ENCODE results near the gene RABEP2. TPM values are rescaled to one million over a fixed set of nuclear protein-coding genes. Genes with fewer than 3 reads are reported as not detected.

Gene RABEP2
- total and polyA plus RNA-seq, 9 of the 15 experiments (the other 6 are each of a cell fraction or from before 2014, with no cell fraction given), result 0.15 to 13.4 (median 3.5) TPM

DNA sequence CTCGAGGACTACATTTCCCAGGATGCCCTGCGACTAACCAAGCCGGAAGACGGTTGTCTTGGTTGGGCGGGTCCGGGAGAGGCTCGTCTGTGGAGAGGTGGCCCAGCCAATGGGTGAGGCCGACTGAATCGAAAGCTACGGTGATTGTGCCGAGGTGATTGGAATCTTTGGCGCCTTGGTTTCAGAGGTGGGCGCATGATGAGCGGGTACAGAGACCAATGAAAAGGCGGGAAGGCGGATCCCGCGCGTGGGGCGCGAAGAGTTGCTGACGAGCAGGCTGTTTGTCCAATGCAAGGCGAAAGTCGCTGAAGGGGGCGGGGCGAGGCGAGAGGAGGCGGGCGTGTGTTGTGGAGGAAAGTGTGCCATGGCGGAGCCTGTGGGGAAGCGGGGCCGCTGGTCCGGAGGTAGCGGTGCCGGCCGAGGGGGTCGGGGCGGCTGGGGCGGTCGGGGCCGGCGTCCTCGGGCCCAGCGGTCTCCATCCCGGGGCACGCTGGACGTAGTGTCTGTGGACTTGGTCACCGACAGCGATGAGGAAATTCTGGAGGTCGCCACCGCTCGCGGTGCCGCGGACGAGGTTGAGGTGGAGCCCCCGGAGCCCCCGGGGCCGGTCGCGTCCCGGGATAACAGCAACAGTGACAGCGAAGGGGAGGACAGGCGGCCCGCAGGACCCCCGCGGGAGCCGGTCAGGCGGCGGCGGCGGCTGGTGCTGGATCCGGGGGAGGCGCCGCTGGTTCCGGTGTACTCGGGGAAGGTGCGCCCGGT lies 25.8 kb upstream of the RABEP2 start, which contains the start of gene NFATC2IP (continued):
- TF ChIP-seq, protein P1, sequence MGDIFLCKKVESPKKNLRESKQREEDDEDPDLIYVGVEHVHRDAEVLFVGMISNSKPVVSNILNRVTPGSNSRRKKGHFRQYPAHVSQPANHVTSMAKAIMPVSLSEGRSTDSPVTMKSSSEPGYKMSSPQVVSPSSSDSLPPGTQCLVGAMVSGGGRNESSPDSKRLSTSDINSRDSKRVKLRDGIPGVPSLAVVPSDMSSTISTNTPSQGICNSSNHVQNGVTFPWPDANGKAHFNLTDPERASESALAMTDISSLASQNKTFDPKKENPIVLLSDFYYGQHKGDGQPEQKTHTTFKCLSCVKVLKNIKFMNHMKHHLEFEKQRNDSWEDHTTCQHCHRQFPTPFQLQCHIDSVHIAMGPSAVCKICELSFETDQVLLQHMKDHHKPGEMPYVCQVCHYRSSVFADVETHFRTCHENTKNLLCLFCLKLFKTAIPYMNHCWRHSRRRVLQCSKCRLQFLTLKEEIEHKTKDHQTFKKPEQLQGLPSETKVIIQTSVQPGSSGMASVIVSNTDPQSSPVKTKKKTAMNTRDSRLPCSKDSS (IDR thresholded peaks at IDR 0.05; ENCODE audit: low read depth, partially characterized antibody), result no peak
- TF ChIP-seq, protein P2, sequence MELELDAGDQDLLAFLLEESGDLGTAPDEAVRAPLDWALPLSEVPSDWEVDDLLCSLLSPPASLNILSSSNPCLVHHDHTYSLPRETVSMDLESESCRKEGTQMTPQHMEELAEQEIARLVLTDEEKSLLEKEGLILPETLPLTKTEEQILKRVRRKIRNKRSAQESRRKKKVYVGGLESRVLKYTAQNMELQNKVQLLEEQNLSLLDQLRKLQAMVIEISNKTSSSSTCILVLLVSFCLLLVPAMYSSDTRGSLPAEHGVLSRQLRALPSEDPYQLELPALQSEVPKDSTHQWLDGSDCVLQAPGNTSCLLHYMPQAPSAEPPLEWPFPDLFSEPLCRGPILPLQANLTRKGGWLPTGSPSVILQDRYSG (tag; conservative IDR thresholded peaks at IDR 0.05; ENCODE audit: low read depth), result no peak
- TF ChIP-seq TBL1XR1 (IDR thresholded peaks at IDR 0.05; ENCODE audit: low read length in 2 of 2), result no peak
- TF ChIP-seq, protein P3, sequence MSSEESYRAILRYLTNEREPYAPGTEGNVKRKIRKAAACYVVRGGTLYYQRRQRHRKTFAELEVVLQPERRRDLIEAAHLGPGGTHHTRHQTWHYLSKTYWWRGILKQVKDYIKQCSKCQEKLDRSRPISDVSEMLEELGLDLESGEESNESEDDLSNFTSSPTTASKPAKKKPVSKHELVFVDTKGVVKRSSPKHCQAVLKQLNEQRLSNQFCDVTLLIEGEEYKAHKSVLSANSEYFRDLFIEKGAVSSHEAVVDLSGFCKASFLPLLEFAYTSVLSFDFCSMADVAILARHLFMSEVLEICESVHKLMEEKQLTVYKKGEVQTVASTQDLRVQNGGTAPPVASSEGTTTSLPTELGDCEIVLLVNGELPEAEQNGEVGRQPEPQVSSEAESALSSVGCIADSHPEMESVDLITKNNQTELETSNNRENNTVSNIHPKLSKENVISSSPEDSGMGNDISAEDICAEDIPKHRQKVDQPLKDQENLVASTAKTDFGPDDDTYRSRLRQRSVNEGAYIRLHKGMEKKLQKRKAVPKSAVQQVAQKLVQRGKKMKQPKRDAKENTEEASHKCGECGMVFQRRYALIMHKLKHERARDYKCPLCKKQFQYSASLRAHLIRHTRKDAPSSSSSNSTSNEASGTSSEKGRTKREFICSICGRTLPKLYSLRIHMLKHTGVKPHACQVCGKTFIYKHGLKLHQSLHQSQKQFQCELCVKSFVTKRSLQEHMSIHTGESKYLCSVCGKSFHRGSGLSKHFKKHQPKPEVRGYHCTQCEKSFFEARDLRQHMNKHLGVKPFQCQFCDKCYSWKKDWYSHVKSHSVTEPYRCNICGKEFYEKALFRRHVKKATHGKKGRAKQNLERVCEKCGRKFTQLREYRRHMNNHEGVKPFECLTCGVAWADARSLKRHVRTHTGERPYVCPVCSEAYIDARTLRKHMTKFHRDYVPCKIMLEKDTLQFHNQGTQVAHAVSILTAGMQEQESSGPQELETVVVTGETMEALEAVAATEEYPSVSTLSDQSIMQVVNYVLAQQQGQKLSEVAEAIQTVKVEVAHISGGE (CRISPR knock-in tag; IDR thresholded peaks at IDR 0.05), result peak; percentile 51 to 83 (median 67); a peak in 3 of 6 replicates
- TF ChIP-seq, protein P4, sequence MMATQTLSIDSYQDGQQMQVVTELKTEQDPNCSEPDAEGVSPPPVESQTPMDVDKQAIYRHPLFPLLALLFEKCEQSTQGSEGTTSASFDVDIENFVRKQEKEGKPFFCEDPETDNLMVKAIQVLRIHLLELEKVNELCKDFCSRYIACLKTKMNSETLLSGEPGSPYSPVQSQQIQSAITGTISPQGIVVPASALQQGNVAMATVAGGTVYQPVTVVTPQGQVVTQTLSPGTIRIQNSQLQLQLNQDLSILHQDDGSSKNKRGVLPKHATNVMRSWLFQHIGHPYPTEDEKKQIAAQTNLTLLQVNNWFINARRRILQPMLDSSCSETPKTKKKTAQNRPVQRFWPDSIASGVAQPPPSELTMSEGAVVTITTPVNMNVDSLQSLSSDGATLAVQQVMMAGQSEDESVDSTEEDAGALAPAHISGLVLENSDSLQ (IDR thresholded peaks at IDR 0.05), result peak; percentile 100
- peak; percentile 88 for TF ChIP-seq NFYB (IDR thresholded peaks at IDR 0.05; ENCODE audit: extremely low read depth, insufficient read length)
- TF ChIP-seq PHF8 (IDR thresholded peaks at IDR 0.05; ENCODE audit: borderline replicate concordance, low read length), result peak; percentile 66; the same call in 1 of the 2 replicates
- TF ChIP-seq, protein P5, sequence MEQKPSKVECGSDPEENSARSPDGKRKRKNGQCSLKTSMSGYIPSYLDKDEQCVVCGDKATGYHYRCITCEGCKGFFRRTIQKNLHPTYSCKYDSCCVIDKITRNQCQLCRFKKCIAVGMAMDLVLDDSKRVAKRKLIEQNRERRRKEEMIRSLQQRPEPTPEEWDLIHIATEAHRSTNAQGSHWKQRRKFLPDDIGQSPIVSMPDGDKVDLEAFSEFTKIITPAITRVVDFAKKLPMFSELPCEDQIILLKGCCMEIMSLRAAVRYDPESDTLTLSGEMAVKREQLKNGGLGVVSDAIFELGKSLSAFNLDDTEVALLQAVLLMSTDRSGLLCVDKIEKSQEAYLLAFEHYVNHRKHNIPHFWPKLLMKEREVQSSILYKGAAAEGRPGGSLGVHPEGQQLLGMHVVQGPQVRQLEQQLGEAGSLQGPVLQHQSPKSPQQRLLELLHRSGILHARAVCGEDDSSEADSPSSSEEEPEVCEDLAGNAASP (IDR thresholded peaks at IDR 0.05), result no peak
- no peak for TF ChIP-seq SNIP1 (IDR thresholded peaks at IDR 0.05; ENCODE audit: low read depth)
- TF ChIP-seq CBX1 (IDR thresholded peaks at IDR 0.05; ENCODE audit: low read depth), result no peak
- TF ChIP-seq HMG20A (CRISPR knock-in tag; conservative IDR thresholded peaks at IDR 0.05), result no peak
- no peak for TF ChIP-seq MYBL2 (IDR thresholded peaks at IDR 0.05; ENCODE audit: low read depth)
- no peak for TF ChIP-seq MYBL2 (CRISPR knock-in tag; IDR thresholded peaks at IDR 0.05; ENCODE audit: borderline replicate concordance)
- TF ChIP-seq POU5F1 (IDR thresholded peaks at IDR 0.05; ENCODE audit: borderline replicate concordance, low read depth, low read length, partially characterized antibody), result no peak
- TF ChIP-seq SNRNP70 (optimal IDR thresholded peaks at IDR 0.05; ENCODE audit: low read depth, low read length), result no peak
- no peak for TF ChIP-seq EHMT2 (IDR thresholded peaks at IDR 0.05)
